HT1080 (cell line): ENCODE results near the gene ABHD12. TPM values are rescaled to one million over a fixed set of nuclear protein-coding genes. Genes with fewer than 3 reads are reported as not detected.
A peak's percentile ranks its signal among the peaks of the same experiment; 100 is the strongest.

Source experiments
- DNase-seq: peaks from one replicate; pipeline ENCODE4 v3.0.0-alpha.2; 2015; ENCODE audit warnings: low read depth
- total RNA-seq: library from RNA; depleted of rRNA; stranded (reverse); fragments of >200 nt; shearing (Covaris generic); gene quantifications from 2 replicates; pipeline ENCODE4 v1.2.3, GENCODE V29; 2014

Gene ABHD12
- total RNA-seq, 1 experiment from 2014 or later: 50.2 TPM

- DNase-seq: peak; percentile 88
These were observed 81.8 kb downstream of the ABHD12 start for GRCh38 chr20:25308671-25309394.

GRCh38 chr20:25308083-25308491 is 82.5 kb downstream of the ABHD12 start:
- no peak for DNase-seq

GRCh38 chr20:25306991-25307903 is 83.4 kb downstream of the ABHD12 start:
- no peak for DNase-seq

GRCh38 chr20:25304025-25304549 is 86.5 kb downstream of the ABHD12 start:
- no peak for DNase-seq

- no peak for DNase-seq
These were observed 87.2 kb downstream of the ABHD12 start for GRCh38 chr20:25303292-25304024.

- no peak for DNase-seq
These were observed 88.0 kb downstream of the ABHD12 start for GRCh38 chr20:25302596-25302995.

GRCh38 chr20:25301357-25301920 is 89.2 kb downstream of the ABHD12 start:
- DNase-seq: no peak

GRCh38 chr20:25300496-25301170 is 90.0 kb downstream of the ABHD12 start:
- no peak for DNase-seq

GRCh38 chr20:25299806-25300205 is 90.8 kb downstream of the ABHD12 start:
- peak; percentile 70 for DNase-seq

GRCh38 chr20:25297141-25297905 is 93.3 kb downstream of the ABHD12 start:
- no peak for DNase-seq

GRCh38 chr20:25296094-25297093 is 94.2 kb downstream of the ABHD12 start:
- peak; percentile 24 for DNase-seq

- no peak for DNase-seq
These were observed 95.1 kb downstream of the ABHD12 start for GRCh38 chr20:25295386-25296093.

- DNase-seq: peak; percentile 61
These were observed 95.9 kb downstream of the ABHD12 start for GRCh38 chr20:25294459-25295385.

- DNase-seq: no peak
These were observed 96.7 kb downstream of the ABHD12 start for GRCh38 chr20:25293910-25294458.

GRCh38 chr20:25293507-25293906 is 97.1 kb downstream of the ABHD12 start:
- no peak for DNase-seq

GRCh38 chr20:25292176-25292891 is 98.3 kb downstream of the ABHD12 start:
- no peak for DNase-seq
